Lower lobe of right lung (tissue), 2 donors: Measurements from ENCODE around the gene CDAN1. TPM values are rescaled to one million over a fixed set of nuclear protein-coding genes. Genes with fewer than 3 reads are reported as not detected.

Experiments
- ATAC-seq, 2 donors: fragments of 200-7000 bp; cut with Tn5 transposase; one replicate each; pipeline ENCODE4 v1.9.1; 2020 to 2022; ENCODE audit warnings: mild to moderate bottlenecking in 2 of 2, moderate library complexity in 2 of 2
- DNase-seq: peaks from one replicate; pipeline ENCODE4 v3.0.0-alpha.2; 2020
- H3K27ac ChIP-seq: fragments of 200-600 bp; one replicate; pipeline ENCODE4 v1.8.0; 2022
- H3K27me3 ChIP-seq: fragments of 200-600 bp; one replicate; pipeline ENCODE4 v1.8.0; 2022; ENCODE audit warnings: low read depth
- H3K36me3 ChIP-seq: fragments of 200-600 bp; one replicate; pipeline ENCODE4 v1.8.0; 2022; ENCODE audit warnings: mild to moderate bottlenecking
- H3K4me1 ChIP-seq: fragments of 200-600 bp; one replicate; pipeline ENCODE4 v1.8.0; 2022
- H3K4me3 ChIP-seq: fragments of 200-600 bp; one replicate; pipeline ENCODE4 v1.8.0; 2022; ENCODE audit warnings: mild to moderate bottlenecking
- H3K9me3 ChIP-seq: fragments of 200-600 bp; one replicate; pipeline ENCODE4 v1.8.0; 2022
- CTCF ChIP-seq: fragments of 200-600 bp; IDR thresholded peaks from one replicate; pipeline ENCODE4 v1.8.0; 2022; ENCODE audit warnings: antibody characterized with exemption, mild to moderate bottlenecking
- intact Hi-C: fragments of 100-400 bp; cut with DNase I; formaldehyde crosslinking; loops from one replicate; pipeline ENCODE4 v1.11.0; 2022
- total RNA-seq: library from RNA; stranded (reverse); fragmentation: NEBNext Ultra II Directional; extraction: Animal tissue kit (Norgen Biotek cat#: 25700); gene quantifications from one replicate; pipeline ENCODE4 v1.2.1, GENCODE V29; 2021
- donor health status: DM: no; HTN: yes; CAD: no; lungs with severe emphysema.

Gene CDAN1
- total RNA-seq, 1 donor from 2014 or later: 11.3 TPM

GRCh38 chr15:42707873-42708544 lies 28.9 kb downstream of the CDAN1 start:
- DNase-seq (no peak), ATAC-seq (no peak)
- H3K4me1 ChIP-seq: peaks cover 10% of the 10 kb centered on the region
- no peak for TF ChIP-seq CTCF
- no peak overlapping the region for H3K4me3 ChIP-seq
- no peaks in the 10 kb centered on the region for H3K9me3 ChIP-seq
- no peak overlapping the region for H3K27ac ChIP-seq
- no peaks in the 10 kb centered on the region for H3K36me3 ChIP-seq
- intact Hi-C loops: no loop called here
- no peaks in the 10 kb centered on the region for H3K27me3 ChIP-seq

- ATAC-seq (peak; percentile 30 to 75), DNase-seq (no peak)
- Histone ChIP-seq H3K27ac (no peak overlapping the region), H3K4me1 (peaks cover 10% of the 10 kb centered on the region), H3K27me3 (no peaks in the 10 kb centered on the region), H3K36me3 (no peaks in the 10 kb centered on the region), H3K9me3 (no peaks in the 10 kb centered on the region), H3K4me3 (no peak overlapping the region)
- intact Hi-C loops: no loop called here
- no peak for TF ChIP-seq CTCF
Measured at GRCh38 chr15:42707068-42707467, 29.9 kb downstream of the CDAN1 start.

GRCh38 chr15:42705336-42705735 lies 31.6 kb downstream of the CDAN1 start:
- no peak for DNase-seq
- no peak for TF ChIP-seq CTCF
- Histone ChIP-seq H3K9me3 (no peaks in the 10 kb centered on the region), H3K27ac (no peak overlapping the region), H3K4me1 (peaks cover 10% of the 10 kb centered on the region), H3K4me3 (no peak overlapping the region), H3K36me3 (no peaks in the 10 kb centered on the region), H3K27me3 (no peaks in the 10 kb centered on the region)
- intact Hi-C loops: no loop called here
- ATAC-seq: no peak

- peak; percentile 85 for TF ChIP-seq CTCF
- intact Hi-C loops: no loop called here
Measured at GRCh38 chr15:42704492-42704926, 32.4 kb downstream of the CDAN1 start.

GRCh38 chr15:42696626-42697025 lies 40.3 kb downstream of the CDAN1 start:
- H3K4me3 ChIP-seq: no peak overlapping the region
- no peaks in the 10 kb centered on the region for H3K27me3 ChIP-seq
- H3K27ac ChIP-seq: no peak overlapping the region
- ATAC-seq (no peak), DNase-seq (no peak)
- TF ChIP-seq CTCF: no peak
- intact Hi-C loops: no loop called here
- peaks cover 63% of the 10 kb centered on the region for H3K36me3 ChIP-seq
- no peaks in the 10 kb centered on the region for H3K9me3 ChIP-seq
- H3K4me1 ChIP-seq: no peaks in the 10 kb centered on the region

More at GRCh38 chr15:42704492-42704926, 32.4 kb downstream of the CDAN1 start:
- Histone ChIP-seq H3K36me3 (no peaks in the 10 kb centered on the region), H3K9me3 (no peaks in the 10 kb centered on the region), H3K27ac (no peak overlapping the region), H3K4me1 (peaks cover 10% of the 10 kb centered on the region), H3K27me3 (no peaks in the 10 kb centered on the region), H3K4me3 (no peak overlapping the region)
- ATAC-seq (peak; percentile 96), DNase-seq (no peak)
